Calu3 (cell line): ENCODE measurements around the gene CFAP99. TPM values are rescaled to one million over a fixed set of nuclear protein-coding genes. Genes with fewer than 3 reads are reported as not detected.

Source experiments
- BruUV-seq: library from RNA; stranded (reverse); fragments of 400-500 nt; replicated peaks from 2 replicates; lab custom pipeline; 2021; lab: Mats Ljungman, UMichigan
- CTCF ChIA-PET: fragments of 300-600 bp; sonication (Branson Sonifier 250); formaldehyde crosslinking; loops from one replicate; lab custom pipeline; 2022; ENCODE audit warnings: antibody characterized with exemption; lab: Charles Lee
- DNase-seq: peaks from one replicate; pipeline ENCODE4 v3.0.0; 2022
- H3K27ac Mint-ChIP-seq: one replicate; pipeline ENCODE4 v1.8.0; 2022; ENCODE audit warnings: mixed read lengths; ENCODE audit not compliant: unreplicated experiment
- H3K27me3 Mint-ChIP-seq: one replicate; pipeline ENCODE4 v1.8.0; 2022; ENCODE audit warnings: mixed read lengths; ENCODE audit not compliant: unreplicated experiment
- H3K36me3 Mint-ChIP-seq: one replicate; pipeline ENCODE4 v1.8.0; 2022; ENCODE audit warnings: mild to moderate bottlenecking, moderate library complexity, mixed read lengths; ENCODE audit not compliant: insufficient read depth, unreplicated experiment
- H3K4me1 Mint-ChIP-seq: one replicate; pipeline ENCODE4 v1.8.0; 2022; ENCODE audit warnings: mild to moderate bottlenecking, low read depth, mixed read lengths; ENCODE audit not compliant: unreplicated experiment
- H3K4me3 Mint-ChIP-seq: one replicate; pipeline ENCODE4 v1.8.0; 2022; ENCODE audit warnings: mild to moderate bottlenecking, low read depth, moderate library complexity, mixed read lengths; ENCODE audit not compliant: unreplicated experiment
- H3K9me3 Mint-ChIP-seq: one replicate; pipeline ENCODE4 v1.8.0; 2022; ENCODE audit warnings: low read depth, mixed read lengths; ENCODE audit not compliant: unreplicated experiment
- intact Hi-C: fragments of 100-400 bp; cut with micrococcal nuclease; formaldehyde crosslinking; loops from one replicate; pipeline ENCODE4 v1.10.0; 2022; ENCODE audit not compliant: unreplicated experiment
- total RNA-seq: library from RNA; stranded (reverse); gene quantifications from 2 replicates; pipeline ENCODE4 v1.2.3, GENCODE V29; 2022
- TF ChIP-seq, protein P1 (sequence below): fragments of 200-600 bp; IDR thresholded peaks from one replicate; pipeline ENCODE4 v1.8.0; 2022; ENCODE audit warnings: antibody characterized with exemption; ENCODE audit not compliant: unreplicated experiment

CFAP99 gene
- total RNA-seq, 1 experiment from 2014 or later = not detected

GRCh38 chr4:2451036-2451520 is 32.3 kb downstream of the CFAP99 start:
- CTCF ChIA-PET = interaction anchor here (0.5 to 1.4 kb wide), 2 partner anchors 11 to 82 kb away, joined by 3 read pairs; no protein-coding TSS in a partner anchor
- H3K36me3 Mint-ChIP-seq = no peaks in the 10 kb centered on the region
- TF ChIP-seq, protein P1, sequence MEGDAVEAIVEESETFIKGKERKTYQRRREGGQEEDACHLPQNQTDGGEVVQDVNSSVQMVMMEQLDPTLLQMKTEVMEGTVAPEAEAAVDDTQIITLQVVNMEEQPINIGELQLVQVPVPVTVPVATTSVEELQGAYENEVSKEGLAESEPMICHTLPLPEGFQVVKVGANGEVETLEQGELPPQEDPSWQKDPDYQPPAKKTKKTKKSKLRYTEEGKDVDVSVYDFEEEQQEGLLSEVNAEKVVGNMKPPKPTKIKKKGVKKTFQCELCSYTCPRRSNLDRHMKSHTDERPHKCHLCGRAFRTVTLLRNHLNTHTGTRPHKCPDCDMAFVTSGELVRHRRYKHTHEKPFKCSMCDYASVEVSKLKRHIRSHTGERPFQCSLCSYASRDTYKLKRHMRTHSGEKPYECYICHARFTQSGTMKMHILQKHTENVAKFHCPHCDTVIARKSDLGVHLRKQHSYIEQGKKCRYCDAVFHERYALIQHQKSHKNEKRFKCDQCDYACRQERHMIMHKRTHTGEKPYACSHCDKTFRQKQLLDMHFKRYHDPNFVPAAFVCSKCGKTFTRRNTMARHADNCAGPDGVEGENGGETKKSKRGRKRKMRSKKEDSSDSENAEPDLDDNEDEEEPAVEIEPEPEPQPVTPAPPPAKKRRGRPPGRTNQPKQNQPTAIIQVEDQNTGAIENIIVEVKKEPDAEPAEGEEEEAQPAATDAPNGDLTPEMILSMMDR = no peak
- DNase-seq = no peak
- H3K27ac Mint-ChIP-seq = no peak overlapping the region
- intact Hi-C loops = no loop called here
- no TSS peak for BruUV-seq
- peaks cover 14% of the 10 kb centered on the region for H3K27me3 Mint-ChIP-seq
- no peak overlapping the region for H3K4me3 Mint-ChIP-seq
- no peaks in the 10 kb centered on the region for H3K4me1 Mint-ChIP-seq
- H3K9me3 Mint-ChIP-seq = no peaks in the 10 kb centered on the region

DNA sequence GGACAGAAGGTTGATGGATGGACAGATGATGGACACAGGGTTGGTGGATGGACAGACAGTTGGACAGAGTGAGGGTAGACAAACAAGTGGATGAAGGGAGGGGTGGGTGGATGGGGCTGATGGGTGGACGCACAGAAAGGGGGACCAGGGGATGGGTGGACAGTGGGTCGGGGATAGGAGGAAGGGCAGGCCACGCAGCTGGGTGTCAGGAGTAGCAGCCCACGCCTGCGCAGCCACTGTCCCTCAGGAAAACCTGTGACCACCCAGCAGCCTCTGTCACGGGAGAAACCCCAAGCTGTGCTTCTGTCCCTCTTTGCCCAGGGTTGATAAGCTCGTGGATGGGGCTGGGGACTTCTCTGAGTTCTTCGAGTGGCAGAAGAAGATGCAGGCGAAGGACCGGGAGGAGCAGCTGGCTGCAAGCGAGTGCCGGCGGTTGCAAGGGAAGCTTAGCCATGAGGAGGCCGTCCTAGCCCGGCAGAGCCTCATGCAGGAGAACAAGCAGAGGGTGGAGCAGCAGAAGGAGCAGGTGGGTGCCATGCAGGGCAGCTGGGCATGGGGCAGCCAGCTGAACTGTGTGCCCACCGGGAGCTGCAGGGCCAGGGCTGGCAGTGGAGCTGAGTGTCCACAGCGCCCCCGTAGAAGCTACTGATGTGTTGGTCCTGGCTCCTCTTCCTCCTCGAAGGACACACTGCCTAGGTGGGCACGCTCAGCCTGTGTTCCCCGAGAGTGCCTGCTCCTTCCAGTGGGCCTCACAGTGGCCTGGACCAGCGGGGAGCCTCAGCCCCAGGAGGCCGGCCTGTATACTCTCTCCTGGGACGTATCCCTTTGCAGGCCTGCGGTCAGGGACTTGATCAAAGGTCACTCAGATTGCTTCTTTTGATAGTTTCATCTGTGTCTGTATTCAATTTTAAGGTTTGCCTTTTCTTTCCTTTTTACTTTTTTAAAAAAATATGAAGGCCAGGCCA is 33.3 kb downstream of the CFAP99 start:
- CTCF ChIA-PET = interaction anchor here (0.5 to 1.4 kb wide), 3 partner anchors 10 to 83 kb away, joined by 3 to 4 read pairs (median 3); no protein-coding TSS in a partner anchor
- no peak overlapping the region for H3K27ac Mint-ChIP-seq
- intact Hi-C loops = no loop called here
- no peaks in the 10 kb centered on the region for H3K36me3 Mint-ChIP-seq
- no peak overlapping the region for H3K4me3 Mint-ChIP-seq
- no TSS peak for BruUV-seq
- no peaks in the 10 kb centered on the region for H3K4me1 Mint-ChIP-seq
- H3K27me3 Mint-ChIP-seq = peaks cover 15% of the 10 kb centered on the region
- TF ChIP-seq, protein P1 = no peak
- no peaks in the 10 kb centered on the region for H3K9me3 Mint-ChIP-seq
- no peak for DNase-seq

DNA sequence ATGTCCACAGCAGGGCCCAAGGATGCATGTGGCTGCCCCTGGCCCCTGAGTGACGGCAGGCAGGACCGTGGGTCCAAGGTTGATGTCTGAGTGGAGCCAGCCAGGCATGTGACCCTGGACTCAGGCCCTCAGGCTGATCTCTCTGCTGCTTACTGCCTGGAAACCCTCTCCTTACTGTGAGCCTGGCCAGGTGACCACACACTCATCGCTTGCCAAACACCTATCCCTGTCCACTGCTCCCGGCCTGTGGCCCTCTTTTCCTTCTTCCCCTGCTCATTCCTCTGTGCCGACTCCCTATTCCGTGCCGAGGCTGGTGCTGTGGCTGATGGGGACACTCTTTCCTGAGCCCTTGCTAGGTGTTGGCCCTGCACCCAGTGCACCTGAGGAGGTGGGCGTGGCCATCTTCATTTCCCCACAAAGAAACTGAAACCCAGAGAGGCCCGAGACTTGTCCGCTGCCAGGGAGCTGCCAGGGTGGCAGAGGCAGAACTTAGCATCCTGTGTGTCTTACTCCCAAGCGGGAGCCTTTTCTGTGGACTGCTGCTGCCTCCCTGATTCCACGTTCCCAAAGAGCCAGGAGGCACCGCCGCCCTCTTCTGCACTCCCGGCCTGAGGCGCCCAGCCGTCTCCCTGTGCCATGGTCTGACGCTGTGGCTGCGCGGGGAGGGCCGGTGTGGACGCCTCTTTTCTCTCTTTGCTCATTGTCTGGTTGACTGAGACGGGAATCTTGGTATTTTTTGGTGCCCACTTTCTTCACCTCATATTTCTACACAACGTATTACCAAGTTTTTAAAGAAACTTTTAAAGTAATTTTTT is 38.9 kb downstream of the CFAP99 start:
- DNase-seq = no peak
- BruUV-seq = no TSS peak
- TF ChIP-seq, protein P1 = no peak
- Mint-ChIP-seq H3K9me3 (no peaks in the 10 kb centered on the region), H3K36me3 (no peaks in the 10 kb centered on the region), H3K27me3 (peaks cover 49% of the 10 kb centered on the region), H3K4me3 (no peak overlapping the region), H3K4me1 (peaks cover 16% of the 10 kb centered on the region), H3K27ac (no peak overlapping the region)
- CTCF ChIA-PET = no interaction called here
- intact Hi-C loops = no loop called here
